ENCODE results near the gene SLC35A5. TPM values are rescaled to one million over a fixed set of nuclear protein-coding genes. Genes with fewer than 3 reads are reported as not detected.
A peak's percentile ranks its signal among the peaks of the same experiment; 100 is the strongest.

The SLC35A5 gene
- total and polyA plus RNA-seq, 5 donors from 2014 or later, result 9.7 to 27.0 (median 25.2) TPM

DNA sequence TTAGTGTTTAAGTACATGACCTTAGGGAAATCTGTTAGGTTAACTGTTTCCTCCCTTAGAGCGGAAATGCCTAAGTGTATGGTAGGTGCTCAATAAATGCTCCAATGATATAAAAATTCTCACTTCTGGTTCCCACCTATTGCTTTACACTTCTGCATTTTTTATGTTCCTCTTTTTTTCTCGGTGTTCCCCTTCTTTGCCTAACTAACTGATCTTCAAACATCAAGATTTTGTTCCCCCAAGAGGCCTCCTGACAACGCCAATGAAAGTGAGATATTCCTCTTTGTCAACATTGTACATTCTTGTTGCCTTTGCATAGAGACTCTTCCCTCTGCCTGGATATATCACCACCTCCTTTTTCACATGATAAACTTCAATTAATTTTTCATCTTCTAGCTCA, 17.4 kb downstream of the SLC35A5 start:
- no peak for DNase-seq
- Mint-ChIP-seq H3K9me3 (no peaks in the 10 kb centered on the region), H3K36me3 (peaks cover 31% of the 10 kb centered on the region), H3K4me3 (no peak overlapping the region), H3K27me3 (no peaks in the 10 kb centered on the region), H3K27ac (no peak overlapping the region), H3K4me1 (peaks cover 5 to 15% (median 6%) of the 10 kb centered on the region in 4 donors)
- Histone ChIP-seq H3K9me3 (ENCODE audit: control insufficient read depth in 2 of 2, low read length in 2 of 2) (no peaks in the 10 kb centered on the region), H3K27ac (ENCODE audit: insufficient read depth, low read length, poor library complexity, severe bottlenecking) (no peak overlapping the region), H3K4me3 (ENCODE audit: low read depth, low read length) (no peak overlapping the region), H3K36me3 (ENCODE audit: control insufficient read depth, insufficient read depth, low read length) (peaks cover 54% of the 10 kb centered on the region), H3K4me1 (ENCODE audit: control insufficient read depth, insufficient read depth, low read length, poor library complexity, severe bottlenecking) (no peaks in the 10 kb centered on the region), H3K27me3 (ENCODE audit: control insufficient read depth, insufficient read depth, low read length) (no peaks in the 10 kb centered on the region)
- ATAC-seq (ENCODE audit: low read depth in 2 of 2), result no peak

GRCh38 chr3:112579697-112580096, 17.9 kb downstream of the SLC35A5 start:
- Mint-ChIP-seq H3K27me3 (no peaks in the 10 kb centered on the region), H3K36me3 (peaks cover 33% of the 10 kb centered on the region), H3K4me3 (no peak overlapping the region), H3K9me3 (no peaks in the 10 kb centered on the region), H3K27ac (no peak overlapping the region), H3K4me1 (peaks cover 5 to 15% (median 6%) of the 10 kb centered on the region in 4 donors)
- Histone ChIP-seq H3K4me3 (ENCODE audit: low read depth, low read length) (no peak overlapping the region), H3K27me3 (ENCODE audit: control insufficient read depth, insufficient read depth, low read length) (no peaks in the 10 kb centered on the region), H3K27ac (ENCODE audit: insufficient read depth, low read length, poor library complexity, severe bottlenecking) (no peak overlapping the region), H3K4me1 (ENCODE audit: control insufficient read depth, insufficient read depth, low read length, poor library complexity, severe bottlenecking) (no peaks in the 10 kb centered on the region), H3K36me3 (ENCODE audit: control insufficient read depth, insufficient read depth, low read length) (peaks cover 58% of the 10 kb centered on the region), H3K9me3 (ENCODE audit: control insufficient read depth in 2 of 2, low read length in 2 of 2) (no peaks in the 10 kb centered on the region)
- ATAC-seq (ENCODE audit: low read depth in 2 of 2) (no peak), DNase-seq (no peak)

DNA sequence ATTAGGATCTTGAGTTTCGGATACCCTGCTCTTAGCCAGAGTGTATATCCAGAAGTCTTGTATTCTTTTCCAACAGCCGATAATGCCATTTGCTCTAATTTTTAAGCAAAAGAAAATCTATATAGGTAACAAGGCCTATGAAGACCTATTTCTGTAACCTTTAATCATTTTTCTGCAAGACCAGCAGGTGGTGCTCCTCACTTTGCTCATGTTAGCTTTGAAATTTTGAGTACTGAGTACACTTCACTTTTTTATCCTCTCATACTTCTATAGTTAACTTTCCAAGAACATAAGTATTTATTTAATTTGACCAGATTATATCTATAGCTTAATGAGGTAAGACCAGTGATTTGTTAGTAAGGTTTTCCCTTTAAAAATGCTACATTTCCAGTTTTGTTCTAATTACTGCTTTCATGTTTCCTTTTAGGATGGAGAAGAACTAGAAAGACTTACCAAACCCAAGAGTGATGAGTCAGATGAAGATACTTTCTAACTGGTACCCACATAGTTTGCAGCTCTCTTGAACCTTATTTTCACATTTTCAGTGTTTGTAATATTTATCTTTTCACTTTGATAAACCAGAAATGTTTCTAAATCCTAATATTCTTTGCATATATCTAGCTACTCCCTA, 20.5 kb downstream of the SLC35A5 start:
- Histone ChIP-seq H3K27me3 (ENCODE audit: control insufficient read depth, insufficient read depth, low read length) (no peaks in the 10 kb centered on the region), H3K4me1 (ENCODE audit: control insufficient read depth, insufficient read depth, low read length, poor library complexity, severe bottlenecking) (no peaks in the 10 kb centered on the region), H3K9me3 (ENCODE audit: control insufficient read depth in 2 of 2, low read length in 2 of 2) (no peaks in the 10 kb centered on the region), H3K4me3 (ENCODE audit: low read depth, low read length) (no peak overlapping the region), H3K27ac (ENCODE audit: insufficient read depth, low read length, poor library complexity, severe bottlenecking) (no peak overlapping the region), H3K36me3 (ENCODE audit: control insufficient read depth, insufficient read depth, low read length) (peaks cover 60% of the 10 kb centered on the region)
- peaks cover 50% of the 10 kb centered on the region for H3K36me3 Mint-ChIP-seq
- H3K27me3 Mint-ChIP-seq, result no peaks in the 10 kb centered on the region
- H3K4me1 Mint-ChIP-seq, result peaks cover 0 to 9% (median 6%) of the 10 kb centered on the region in 4 donors
- H3K4me3 Mint-ChIP-seq, result no peak overlapping the region
- DNase-seq, result peak in 2 of 3 donors; percentile 32 to 64
- H3K27ac Mint-ChIP-seq, result no peak overlapping the region
- no peak for ATAC-seq (ENCODE audit: low read depth in 2 of 2)
- no peaks in the 10 kb centered on the region for H3K9me3 Mint-ChIP-seq

GRCh38 chr3:112583105-112583504, 21.3 kb downstream of the SLC35A5 start:
- DNase-seq (no peak), ATAC-seq (ENCODE audit: low read depth in 2 of 2) (no peak)
- Histone ChIP-seq H3K27me3 (ENCODE audit: control insufficient read depth, insufficient read depth, low read length) (no peaks in the 10 kb centered on the region), H3K36me3 (ENCODE audit: control insufficient read depth, insufficient read depth, low read length) (peaks cover 63% of the 10 kb centered on the region), H3K4me3 (ENCODE audit: low read depth, low read length) (no peak overlapping the region), H3K27ac (ENCODE audit: insufficient read depth, low read length, poor library complexity, severe bottlenecking) (no peak overlapping the region), H3K4me1 (ENCODE audit: control insufficient read depth, insufficient read depth, low read length, poor library complexity, severe bottlenecking) (no peaks in the 10 kb centered on the region), H3K9me3 (ENCODE audit: control insufficient read depth in 2 of 2, low read length in 2 of 2) (no peaks in the 10 kb centered on the region)
- peaks cover 55% of the 10 kb centered on the region for H3K36me3 Mint-ChIP-seq
- H3K9me3 Mint-ChIP-seq, result no peaks in the 10 kb centered on the region
- peaks cover 0 to 9% (median 6%) of the 10 kb centered on the region in 4 donors for H3K4me1 Mint-ChIP-seq
- no peak overlapping the region for H3K27ac Mint-ChIP-seq
- no peaks in the 10 kb centered on the region for H3K27me3 Mint-ChIP-seq
- no peak overlapping the region for H3K4me3 Mint-ChIP-seq

- Mint-ChIP-seq H3K36me3 (peaks cover 65% of the 10 kb centered on the region), H3K27ac (peak overlapping the region in 2 of 3 donors; percentile 13 to 34), H3K9me3 (no peaks in the 10 kb centered on the region), H3K27me3 (no peaks in the 10 kb centered on the region), H3K4me1 (peaks cover 0 to 8% (median 5%) of the 10 kb centered on the region in 4 donors), H3K4me3 (no peak overlapping the region)
- Histone ChIP-seq H3K27me3 (ENCODE audit: control insufficient read depth, insufficient read depth, low read length) (no peaks in the 10 kb centered on the region), H3K27ac (ENCODE audit: insufficient read depth, low read length, poor library complexity, severe bottlenecking) (no peak overlapping the region), H3K4me1 (ENCODE audit: control insufficient read depth, insufficient read depth, low read length, poor library complexity, severe bottlenecking) (no peaks in the 10 kb centered on the region), H3K36me3 (ENCODE audit: control insufficient read depth, insufficient read depth, low read length) (peaks cover 54% of the 10 kb centered on the region), H3K9me3 (ENCODE audit: control insufficient read depth in 2 of 2, low read length in 2 of 2) (no peaks in the 10 kb centered on the region), H3K4me3 (ENCODE audit: low read depth, low read length) (no peak overlapping the region)
- no peak for DNase-seq
- no peak for ATAC-seq (ENCODE audit: low read depth in 2 of 2)
These were observed 23.9 kb downstream of the SLC35A5 start for GRCh38 chr3:112585782-112586181.

DNA sequence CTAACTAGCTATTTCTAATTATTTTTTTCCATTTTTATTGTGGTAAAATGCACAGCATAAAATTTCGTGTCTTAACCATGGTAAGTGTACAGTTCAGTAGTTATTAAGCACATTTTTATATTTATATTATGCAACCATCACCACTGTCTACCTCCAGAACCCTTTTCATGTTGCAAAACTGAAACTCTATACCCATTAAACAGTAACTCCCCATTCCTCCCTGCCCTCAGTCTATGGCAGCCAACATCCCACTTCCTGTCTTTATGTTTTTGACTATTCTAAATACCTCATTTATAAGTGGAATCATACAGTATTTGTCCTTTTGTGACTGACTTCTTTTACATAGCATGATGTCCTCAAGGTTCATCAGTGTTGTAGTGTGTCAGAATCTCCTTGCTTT, 25.5 kb downstream of the SLC35A5 start:
- Histone ChIP-seq H3K27ac (ENCODE audit: insufficient read depth, low read length, poor library complexity, severe bottlenecking) (no peak overlapping the region), H3K4me3 (ENCODE audit: low read depth, low read length) (no peak overlapping the region), H3K4me1 (ENCODE audit: control insufficient read depth, insufficient read depth, low read length, poor library complexity, severe bottlenecking) (no peaks in the 10 kb centered on the region), H3K27me3 (ENCODE audit: control insufficient read depth, insufficient read depth, low read length) (no peaks in the 10 kb centered on the region), H3K9me3 (ENCODE audit: control insufficient read depth in 2 of 2, low read length in 2 of 2) (no peaks in the 10 kb centered on the region), H3K36me3 (ENCODE audit: control insufficient read depth, insufficient read depth, low read length) (peaks cover 47% of the 10 kb centered on the region)
- Mint-ChIP-seq H3K27me3 (no peaks in the 10 kb centered on the region), H3K4me1 (peaks cover 0 to 12% (median 7%) of the 10 kb centered on the region in 4 donors), H3K36me3 (peaks cover 74% of the 10 kb centered on the region), H3K27ac (no peak overlapping the region), H3K9me3 (peaks cover 0 to 2% (median 0%) of the 10 kb centered on the region in 7 donors), H3K4me3 (no peak overlapping the region)
- DNase-seq (no peak), ATAC-seq (ENCODE audit: low read depth in 2 of 2) (no peak)

DNA sequence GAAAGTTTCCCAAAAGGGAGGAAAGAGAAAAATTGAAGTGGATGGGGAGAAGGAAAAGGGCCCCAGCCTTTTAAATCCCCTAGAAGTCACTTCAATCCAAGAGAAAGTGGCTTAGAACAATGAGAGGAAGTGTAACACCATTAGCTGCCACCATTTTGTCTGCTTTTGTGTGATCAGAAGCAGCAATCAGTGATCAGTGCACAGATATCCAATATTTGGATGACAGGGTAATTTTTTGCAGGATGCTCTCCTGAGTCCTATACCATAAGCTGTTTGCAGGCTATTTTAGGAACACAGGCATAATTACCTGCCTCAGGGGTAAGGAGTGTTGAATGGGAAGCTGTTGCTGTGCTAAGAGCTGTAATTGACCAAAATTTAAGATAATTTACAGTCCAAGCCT, 31.4 kb downstream of the SLC35A5 start:
- no peaks in the 10 kb centered on the region for H3K9me3 ChIP-seq (ENCODE audit: control insufficient read depth in 2 of 2, low read length in 2 of 2)
- no peaks in the 10 kb centered on the region for H3K27me3 ChIP-seq (ENCODE audit: control insufficient read depth, insufficient read depth, low read length)
- H3K36me3 ChIP-seq (ENCODE audit: control insufficient read depth, insufficient read depth, low read length), result peaks cover 21% of the 10 kb centered on the region
- DNase-seq (no peak), ATAC-seq (ENCODE audit: low read depth in 2 of 2) (no peak)
- H3K27ac ChIP-seq (ENCODE audit: insufficient read depth, low read length, poor library complexity, severe bottlenecking), result no peak overlapping the region
- H3K4me3 ChIP-seq (ENCODE audit: low read depth, low read length), result no peak overlapping the region
- H3K4me1 Mint-ChIP-seq, result peaks cover 0 to 10% (median 7%) of the 10 kb centered on the region in 4 donors
- H3K36me3 Mint-ChIP-seq, result peaks cover 55% of the 10 kb centered on the region
- no peaks in the 10 kb centered on the region for H3K27me3 Mint-ChIP-seq
- no peak overlapping the region for H3K27ac Mint-ChIP-seq
- peaks cover 0 to 11% (median 2%) of the 10 kb centered on the region in 7 donors for H3K9me3 Mint-ChIP-seq
- H3K4me1 ChIP-seq (ENCODE audit: control insufficient read depth, insufficient read depth, low read length, poor library complexity, severe bottlenecking), result no peaks in the 10 kb centered on the region
- H3K4me3 Mint-ChIP-seq, result no peak overlapping the region

DNA sequence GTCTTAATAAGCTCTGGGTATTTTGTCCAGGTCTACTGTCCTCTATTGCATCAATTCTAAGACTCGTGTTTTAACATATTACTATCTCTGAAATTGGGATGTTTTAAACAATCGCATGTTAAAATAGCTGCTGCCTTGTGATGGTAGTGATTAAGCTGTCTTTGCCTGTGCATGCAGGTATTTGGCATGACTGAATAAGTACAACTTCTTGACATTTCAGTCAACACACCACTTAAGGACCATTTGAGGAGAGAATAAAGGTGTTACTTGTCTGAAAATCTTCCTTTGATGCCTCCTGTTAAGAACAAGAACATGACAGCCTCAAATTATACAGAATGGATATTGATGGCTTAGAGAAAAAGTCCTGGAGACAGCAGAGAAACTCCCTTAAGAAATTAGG, 33.0 kb downstream of the SLC35A5 start:
- Mint-ChIP-seq H3K4me3 (no peak overlapping the region), H3K27ac (no peak overlapping the region), H3K9me3 (peaks cover 0 to 11% (median 2%) of the 10 kb centered on the region in 7 donors), H3K4me1 (peaks cover 0 to 10% (median 7%) of the 10 kb centered on the region in 4 donors), H3K36me3 (peaks cover 48% of the 10 kb centered on the region), H3K27me3 (no peaks in the 10 kb centered on the region)
- no peak for ATAC-seq (ENCODE audit: low read depth in 2 of 2)
- Histone ChIP-seq H3K36me3 (ENCODE audit: control insufficient read depth, insufficient read depth, low read length) (peaks cover 16% of the 10 kb centered on the region), H3K27ac (ENCODE audit: insufficient read depth, low read length, poor library complexity, severe bottlenecking) (no peak overlapping the region), H3K4me1 (ENCODE audit: control insufficient read depth, insufficient read depth, low read length, poor library complexity, severe bottlenecking) (no peaks in the 10 kb centered on the region), H3K27me3 (ENCODE audit: control insufficient read depth, insufficient read depth, low read length) (no peaks in the 10 kb centered on the region), H3K9me3 (ENCODE audit: control insufficient read depth in 2 of 2, low read length in 2 of 2) (no peaks in the 10 kb centered on the region), H3K4me3 (ENCODE audit: low read depth, low read length) (no peak overlapping the region)
- no peak for DNase-seq
